Caco-2 (cell line): ENCODE measurements around the gene PFN4. TPM values are rescaled to one million over a fixed set of nuclear protein-coding genes. Genes with fewer than 3 reads are reported as not detected.

ENCODE experiments used
- BruUV-seq: library from RNA; stranded (reverse); fragments of 400-500 nt; replicated peaks from 2 replicates; lab custom pipeline; 2021; lab: Mats Ljungman, UMichigan
- CTCF ChIA-PET: fragments of 300-600 bp; sonication (Branson Sonifier 250); formaldehyde crosslinking; loops from one replicate; lab custom pipeline; 2022; ENCODE audit warnings: antibody characterized with exemption; lab: Charles Lee
- POLR2A ChIA-PET: fragments of 300-600 bp; sonication (Branson Sonifier 250); formaldehyde crosslinking; loops from one replicate; lab custom pipeline; 2022; ENCODE audit warnings: antibody characterized with exemption; lab: Charles Lee
- DNase-seq, 2 experiments: peaks; one replicate each; pipeline versions ENCODE4 v3.0.0 to v3.0.0-alpha.2; 2020 to 2022
- H3K27me3 ChIP-seq: replicated peaks from 2 replicates; pipeline ENCODE4 v1.6.0; 2011; ENCODE audit warnings: low read length; ENCODE audit not compliant: control insufficient read depth, insufficient read depth
- H3K36me3 ChIP-seq: 2 replicates; pipeline ENCODE4 v1.5.1; 2011; ENCODE audit warnings: low read length; ENCODE audit not compliant: control insufficient read depth, insufficient read depth
- H3K4me1 ChIP-seq: fragments of 250-450 bp; sonication (Bioruptor Pico); 2 replicates; pipeline ENCODE4 v1.5.1; 2020; ENCODE audit warnings: mild to moderate bottlenecking
- H3K4me3 ChIP-seq: 2 replicates; pipeline ENCODE4 v1.5.1; 2011; ENCODE audit warnings: low read depth, mild to moderate bottlenecking, control low read depth, low read length
- H3K9me3 ChIP-seq: fragments of 250-450 bp; sonication (Bioruptor Pico); 2 replicates; pipeline ENCODE4 v1.5.1; 2020; ENCODE audit warnings: mild to moderate bottlenecking, moderate library complexity
- H3K27ac Mint-ChIP-seq: one replicate; pipeline ENCODE4 v1.8.0; 2022; ENCODE audit warnings: mixed read lengths; ENCODE audit not compliant: unreplicated experiment
- H3K27me3 Mint-ChIP-seq: one replicate; pipeline ENCODE4 v1.8.0; 2022; ENCODE audit warnings: mixed read lengths; ENCODE audit not compliant: insufficient read depth, unreplicated experiment
- H3K36me3 Mint-ChIP-seq: one replicate; pipeline ENCODE4 v1.8.0; 2022; ENCODE audit warnings: mild to moderate bottlenecking, mixed read lengths; ENCODE audit not compliant: insufficient read depth, unreplicated experiment
- H3K4me1 Mint-ChIP-seq: one replicate; pipeline ENCODE4 v1.8.0; 2022; ENCODE audit warnings: low read depth, mixed read lengths; ENCODE audit not compliant: unreplicated experiment
- H3K4me3 Mint-ChIP-seq: one replicate; pipeline ENCODE4 v1.8.0; 2022; ENCODE audit warnings: mild to moderate bottlenecking, moderate library complexity, mixed read lengths; ENCODE audit not compliant: unreplicated experiment
- H3K9me3 Mint-ChIP-seq: one replicate; pipeline ENCODE4 v1.8.0; 2022; ENCODE audit warnings: mixed read lengths; ENCODE audit not compliant: unreplicated experiment
- CTCF ChIP-seq, 2 experiments: fragments of 200-600 bp in 1 of 2; IDR thresholded peaks; 1 replicate in 1 of 2; 2 replicates in 1 of 2; pipeline versions ENCODE4 v1.5.1 to v1.8.0; 2011 to 2022; ENCODE audit warnings: antibody characterized with exemption in 1 of 2, control low read depth in 1 of 2, inconsistent platforms in 1 of 2, low read depth in 1 of 2, low read length in 1 of 2, mild to moderate bottlenecking in 1 of 2, moderate library complexity in 1 of 2; ENCODE audit not compliant: insufficient read depth in 1 of 2, severe bottlenecking in 1 of 2, unreplicated experiment in 1 of 2
- intact Hi-C: fragments of 100-400 bp; cut with micrococcal nuclease; formaldehyde crosslinking; loops from one replicate; pipeline ENCODE4 v1.10.0; 2022; ENCODE audit not compliant: unreplicated experiment
- total RNA-seq: library from RNA; stranded (reverse); gene quantifications from 2 replicates; pipeline ENCODE4 v1.2.3, GENCODE V29; 2022

The PFN4 gene
- total RNA-seq, 1 experiment from 2014 or later: 1.4 TPM

GRCh38 chr2:24083567-24084385, 39.4 kb downstream of the PFN4 start:
- peaks cover 50% of the 10 kb centered on the region for H3K36me3 Mint-ChIP-seq
- POLR2A ChIA-PET: interaction anchor here (0.6 to 2.4 kb wide), 11 partner anchors 7 to 708 kb away, joined by 3 to 39 read pairs (median 7); partner anchors contain the start of genes ATAD2B, FAM228B, SF3B6 and WDCP
- H3K9me3 ChIP-seq: no peaks in the 10 kb centered on the region
- no peaks in the 10 kb centered on the region for H3K27me3 ChIP-seq
- no peaks in the 10 kb centered on the region for H3K27me3 Mint-ChIP-seq
- CTCF ChIA-PET: interaction anchor here (0.6 to 2.3 kb wide), 24 partner anchors 8 to 259 kb away, joined by 3 to 64 read pairs (median 4); partner anchors contain the start of genes ATAD2B, FAM228B, MFSD2B and SF3B6
- H3K36me3 ChIP-seq: 0 out of 2 replicates have a peak, but pooled peaks cover 3% of the 10 kb centered on the region
- TF ChIP-seq CTCF (IDR thresholded peaks at IDR 0.05; ENCODE audit: insufficient read depth in 1 of 2, low read depth in 1 of 2, low read length in 1 of 2, severe bottlenecking in 1 of 2, unreplicated experiment in 1 of 2): peak in 1 of 2 experiments; percentile 11
- DNase-seq: peak; percentile 96 to 98
- BruUV-seq: TSS peak; percentile 54
- peak overlapping the region; percentile 82 for H3K4me3 Mint-ChIP-seq
- H3K4me1 ChIP-seq: peaks cover 8% of the 10 kb centered on the region
- peak overlapping the region; percentile 54 for H3K4me3 ChIP-seq
- intact Hi-C loops: loop anchor here (1.0 to 2.0 kb wide), 11 partner anchors 7 to 299 kb away; partner anchors contain the start of genes ATAD2B, FAM228B, PFN4 and SF3B6
- H3K4me1 Mint-ChIP-seq: peaks cover 13% of the 10 kb centered on the region
- peak overlapping the region; percentile 91 for H3K27ac Mint-ChIP-seq
- no peaks in the 10 kb centered on the region for H3K9me3 Mint-ChIP-seq

GRCh38 chr2:24082787-24083566, 40.2 kb downstream of the PFN4 start:
- Mint-ChIP-seq H3K9me3 (no peaks in the 10 kb centered on the region), H3K4me3 (peak overlapping the region; percentile 82), H3K36me3 (peaks cover 50% of the 10 kb centered on the region), H3K27ac (peak overlapping the region; percentile 91), H3K4me1 (peaks cover 17% of the 10 kb centered on the region), H3K27me3 (no peaks in the 10 kb centered on the region)
- Histone ChIP-seq H3K9me3 (no peaks in the 10 kb centered on the region), H3K27me3 (no peaks in the 10 kb centered on the region), H3K4me3 (peak overlapping the region; percentile 54), H3K36me3 (0 out of 2 replicates have a peak, but pooled peaks cover 3% of the 10 kb centered on the region), H3K4me1 (peaks cover 15% of the 10 kb centered on the region)
- no TSS peak for BruUV-seq
- no peak for TF ChIP-seq CTCF (IDR thresholded peaks at IDR 0.05; ENCODE audit: insufficient read depth in 1 of 2, low read depth in 1 of 2, low read length in 1 of 2, severe bottlenecking in 1 of 2, unreplicated experiment in 1 of 2)
- DNase-seq: no peak
- CTCF ChIA-PET: interaction anchor here (1.2 to 2.3 kb wide), 8 partner anchors 28 to 258 kb away, joined by 3 to 64 read pairs (median 15); partner anchors contain the start of genes ATAD2B and WDCP
- intact Hi-C loops: no loop called here
- POLR2A ChIA-PET: interaction anchor here (0.6 to 2.4 kb wide), 7 partner anchors 25 to 157 kb away, joined by 3 to 39 read pairs (median 7); partner anchors contain the start of genes ATAD2B, FAM228B and WDCP

- BruUV-seq: no TSS peak
- intact Hi-C loops: no loop called here
- no peak overlapping the region for H3K4me3 ChIP-seq
These were observed 42.4 kb downstream of the PFN4 start for GRCh38 chr2:24080701-24081100.

More at GRCh38 chr2:24080701-24081100, 42.4 kb downstream of the PFN4 start:
- Mint-ChIP-seq H3K36me3 (peaks cover 73% of the 10 kb centered on the region), H3K9me3 (no peaks in the 10 kb centered on the region), H3K4me1 (peaks cover 20% of the 10 kb centered on the region), H3K27ac (no peak overlapping the region), H3K27me3 (no peaks in the 10 kb centered on the region), H3K4me3 (no peak overlapping the region)
- H3K36me3 ChIP-seq: 0 out of 2 replicates have a peak, but pooled peaks cover 3% of the 10 kb centered on the region
- no peaks in the 10 kb centered on the region for H3K27me3 ChIP-seq
- POLR2A ChIA-PET: no interaction called here
- no peak for TF ChIP-seq CTCF (IDR thresholded peaks at IDR 0.05; ENCODE audit: insufficient read depth in 1 of 2, low read depth in 1 of 2, low read length in 1 of 2, severe bottlenecking in 1 of 2, unreplicated experiment in 1 of 2)
- H3K9me3 ChIP-seq: no peaks in the 10 kb centered on the region
- CTCF ChIA-PET: no interaction called here
- no peak for DNase-seq
- H3K4me1 ChIP-seq: peaks cover 20% of the 10 kb centered on the region
